ENCODE measurements around the gene BFSP1.

The BFSP1 gene

GRCh38 chr20:17495826-17496225, 35.4 kb downstream of the BFSP1 start:
- DNase-seq, result no peak

DNA sequence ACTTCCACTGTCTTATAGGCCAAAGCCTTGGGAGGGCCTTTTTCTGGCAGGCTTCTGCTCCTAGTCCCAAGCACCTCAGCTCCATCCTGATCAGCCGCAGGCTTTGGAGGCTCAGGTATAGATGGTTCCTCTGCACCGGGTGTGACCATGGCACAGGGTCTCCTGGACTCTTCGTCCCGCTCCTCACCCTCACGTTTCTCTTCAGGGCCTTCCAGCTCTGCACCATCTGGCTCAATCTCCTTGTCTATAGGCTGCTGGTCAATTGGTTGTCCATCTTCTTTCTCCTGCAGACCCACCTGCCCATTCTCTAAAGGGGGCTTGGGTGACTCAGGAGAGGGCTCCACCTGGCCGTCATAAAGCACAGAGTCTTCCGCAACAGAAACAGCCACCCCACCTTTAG, 37.0 kb downstream of the BFSP1 start:
- no peak for DNase-seq

DNA sequence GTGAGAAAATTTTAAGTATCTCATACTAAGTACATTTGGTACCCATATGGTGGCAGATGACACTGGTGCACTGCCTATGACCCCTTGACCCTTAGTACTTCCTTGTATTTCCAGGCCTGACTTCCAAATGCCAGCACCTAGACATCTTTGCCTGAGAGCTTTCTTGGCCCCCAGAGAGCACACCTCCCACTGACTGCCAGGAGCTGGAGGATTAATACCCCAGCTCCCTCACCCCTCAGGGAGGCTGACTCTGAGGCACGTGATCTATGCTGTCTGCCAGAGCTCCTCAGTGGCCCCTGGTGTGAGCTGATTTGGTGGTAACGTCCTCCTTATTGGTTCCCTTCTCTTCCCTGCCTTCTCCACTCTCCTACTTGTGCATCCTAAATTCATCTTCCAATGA, 38.0 kb downstream of the BFSP1 start:
- DNase-seq, result no peak

DNA sequence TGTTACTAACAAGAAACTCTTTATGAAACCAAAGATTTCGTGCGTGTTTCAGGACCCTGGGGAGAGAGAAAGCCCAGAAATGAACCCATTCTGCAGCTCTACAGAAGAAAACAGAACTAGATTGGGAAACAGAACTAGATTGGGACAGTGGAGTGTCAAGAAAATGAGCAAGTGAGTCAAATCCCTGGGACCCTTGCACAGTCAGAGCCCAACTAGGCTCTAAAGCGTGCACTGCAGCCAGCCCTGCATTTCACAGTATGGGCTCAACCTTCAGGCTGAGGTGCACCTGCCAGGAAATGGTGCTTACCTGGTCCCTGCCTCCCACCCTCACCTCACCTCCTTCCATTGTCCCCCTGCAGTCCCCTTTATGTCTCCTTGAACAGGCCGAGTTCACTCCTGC, 39.7 kb downstream of the BFSP1 start:
- DNase-seq, result no peak

DNA sequence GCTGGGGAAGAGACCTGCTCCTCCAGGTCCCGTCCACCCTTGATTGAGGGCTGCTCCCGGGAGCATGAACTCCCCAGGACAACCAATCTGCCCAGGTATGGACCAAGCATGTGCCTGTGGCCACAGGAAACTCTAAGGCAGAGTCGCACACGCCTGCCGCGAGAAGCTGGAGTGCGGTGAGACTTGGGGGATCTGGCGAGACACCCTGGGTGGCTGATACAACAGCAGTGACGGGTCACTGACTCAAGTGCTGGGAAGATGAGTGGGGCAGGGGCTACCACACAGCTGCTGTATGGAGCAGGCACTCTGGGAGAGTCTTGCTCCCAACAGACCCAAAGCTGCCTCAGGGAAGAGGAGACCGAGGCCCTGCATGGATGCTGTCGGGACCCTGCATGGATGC, 40.1 kb downstream of the BFSP1 start:
- no peak for DNase-seq

DNA sequence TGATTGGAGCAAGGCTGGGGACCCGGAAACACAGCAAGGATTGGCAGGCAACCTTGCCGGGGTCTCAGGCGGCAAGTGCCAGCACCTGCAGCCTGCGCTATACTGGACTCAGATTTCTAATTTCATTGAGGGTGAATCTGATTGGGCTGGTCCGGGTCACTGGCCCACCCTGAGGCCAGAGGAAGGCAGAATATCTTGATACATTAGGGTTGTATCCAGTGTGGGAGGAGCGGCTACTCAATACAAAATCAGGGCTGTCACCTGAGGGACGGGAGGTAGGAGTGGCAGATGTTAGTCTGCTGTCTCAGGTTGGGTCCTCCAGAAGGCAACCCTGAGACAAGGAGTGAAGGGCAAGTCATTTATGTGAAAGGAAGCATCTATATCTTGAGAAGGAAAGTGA, 40.7 kb downstream of the BFSP1 start:
- no peak for DNase-seq

DNA sequence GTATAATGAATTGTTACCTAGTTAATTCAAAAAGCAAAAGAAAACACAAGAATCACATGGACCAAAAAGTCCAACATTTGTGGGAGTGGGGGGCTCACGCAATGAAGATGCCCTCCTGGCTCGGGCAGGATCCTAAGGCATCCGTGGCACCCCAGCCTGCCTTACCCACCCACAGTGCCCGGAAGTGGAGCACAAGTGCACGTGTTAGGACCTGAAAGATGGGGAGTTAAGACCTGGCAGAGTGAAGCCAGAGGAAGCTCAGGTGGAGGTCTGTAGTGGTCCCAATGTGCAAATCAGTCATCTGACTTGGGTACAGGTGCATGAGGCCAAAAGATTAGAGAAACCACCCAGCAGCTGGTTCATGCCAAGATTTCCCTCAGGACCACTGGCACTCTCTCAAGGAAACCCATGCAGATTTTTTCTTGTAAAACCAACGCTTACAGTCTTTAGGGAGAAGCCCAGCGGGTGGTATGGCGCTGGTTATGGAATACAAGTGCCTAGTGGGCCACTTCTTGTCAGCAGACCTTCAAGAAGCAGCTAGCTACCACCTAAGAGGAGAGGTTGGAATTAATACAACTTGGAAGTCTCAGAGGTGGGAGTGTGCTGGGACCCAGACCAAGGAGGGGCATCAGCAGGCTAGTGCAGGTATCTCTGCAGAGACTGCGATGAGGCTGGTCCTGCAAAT, 42.1 kb downstream of the BFSP1 start:
- DNase-seq, result no peak

DNA sequence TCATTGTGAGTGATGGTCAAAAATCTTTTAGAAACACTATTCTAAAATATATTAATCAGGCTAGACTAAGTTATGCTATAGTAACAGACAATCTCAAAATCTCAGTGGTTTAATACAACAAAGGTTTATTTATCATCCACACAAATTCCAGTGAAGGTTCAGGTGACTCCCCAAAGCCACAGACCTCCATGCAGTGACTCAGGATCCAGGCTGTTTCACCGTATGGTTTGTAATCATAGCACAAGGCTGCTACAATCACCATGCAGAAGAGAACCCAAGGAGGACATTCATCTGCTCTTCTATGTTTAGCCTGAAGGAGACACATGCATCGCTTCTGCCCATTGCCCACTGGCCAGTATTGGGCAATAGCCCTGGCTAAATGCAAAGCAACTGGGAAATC, 46.2 kb downstream of the BFSP1 start:
- DNase-seq, result no peak

DNA sequence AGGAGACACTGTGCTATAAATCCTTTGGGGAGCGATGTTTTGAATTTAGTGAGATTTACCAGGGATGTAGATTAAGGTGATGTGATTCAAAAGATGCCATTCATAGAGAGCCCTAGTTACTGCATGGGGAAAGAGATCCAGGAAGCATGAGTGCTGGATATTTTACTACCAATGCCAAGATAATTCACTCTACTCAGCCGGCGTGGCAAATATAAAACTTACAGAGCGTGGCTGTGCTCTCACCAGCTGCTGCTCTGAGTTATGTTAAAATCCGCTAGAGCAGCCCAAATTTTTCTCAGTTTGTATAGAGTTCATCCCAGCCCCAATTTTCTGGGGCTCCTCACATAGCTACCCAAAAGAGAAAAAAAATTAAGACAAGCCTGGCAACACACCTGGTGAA, 48.6 kb downstream of the BFSP1 start:
- no peak for DNase-seq

- DNase-seq, result no peak
Measured at GRCh38 chr20:17481661-17482060, 49.5 kb downstream of the BFSP1 start.

- no peak for DNase-seq
Measured at GRCh38 chr20:17480696-17481095, 50.5 kb downstream of the BFSP1 start.

GRCh38 chr20:17479063-17479657, 52.0 kb downstream of the BFSP1 start:
- DNase-seq, result no peak

DNA sequence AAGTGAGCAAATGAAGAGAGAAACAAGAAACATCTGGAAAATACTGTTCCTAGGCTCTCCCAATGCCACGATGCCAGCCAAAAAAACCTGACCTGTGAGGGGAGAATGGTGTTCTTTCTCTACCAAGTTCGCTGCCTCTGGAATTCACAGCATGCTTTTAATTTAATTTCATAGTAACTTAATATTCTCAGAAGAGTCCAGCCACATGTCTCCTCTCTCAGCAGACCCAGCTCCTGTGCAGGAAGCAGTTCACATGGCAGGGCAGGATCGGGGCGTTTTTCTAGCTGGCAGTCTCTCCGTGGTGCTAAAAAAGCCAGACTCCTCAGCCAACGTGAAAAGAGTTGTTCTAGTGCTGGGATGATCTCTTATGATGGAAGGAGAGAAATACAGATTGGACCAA, 57.5 kb downstream of the BFSP1 start:
- DNase-seq, result no peak

DNA sequence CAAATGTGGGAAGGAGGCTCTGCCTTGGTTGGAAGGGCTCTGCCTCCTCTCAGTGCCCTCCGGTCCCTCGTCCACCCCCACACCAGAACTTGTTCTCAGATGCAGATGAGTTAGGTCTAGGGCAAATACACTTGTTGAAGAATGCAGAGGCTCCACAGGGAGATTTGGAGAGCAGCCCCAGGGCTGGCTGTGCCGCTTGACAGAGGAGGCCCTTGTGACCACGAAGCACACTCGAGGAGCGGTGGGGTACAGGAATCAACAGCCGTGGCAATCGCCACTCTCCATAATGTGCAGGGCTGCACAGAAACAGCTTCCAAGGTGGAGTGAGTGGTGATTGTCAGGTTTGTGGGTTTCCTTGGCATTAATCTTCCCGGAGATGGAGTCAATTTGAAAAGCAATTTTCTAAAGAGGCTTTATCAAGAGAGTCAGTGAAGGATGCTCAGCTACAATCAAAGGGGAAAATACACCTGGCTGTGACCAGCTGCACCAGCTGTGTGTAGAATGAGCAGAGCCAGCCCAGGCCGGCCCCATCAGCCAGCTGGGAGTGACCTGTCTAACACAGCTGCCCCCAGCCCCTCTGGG, 59.5 kb downstream of the BFSP1 start:
- no peak for DNase-seq

GRCh38 chr20:17470973-17471372, 60.2 kb downstream of the BFSP1 start:
- DNase-seq, result no peak

DNA sequence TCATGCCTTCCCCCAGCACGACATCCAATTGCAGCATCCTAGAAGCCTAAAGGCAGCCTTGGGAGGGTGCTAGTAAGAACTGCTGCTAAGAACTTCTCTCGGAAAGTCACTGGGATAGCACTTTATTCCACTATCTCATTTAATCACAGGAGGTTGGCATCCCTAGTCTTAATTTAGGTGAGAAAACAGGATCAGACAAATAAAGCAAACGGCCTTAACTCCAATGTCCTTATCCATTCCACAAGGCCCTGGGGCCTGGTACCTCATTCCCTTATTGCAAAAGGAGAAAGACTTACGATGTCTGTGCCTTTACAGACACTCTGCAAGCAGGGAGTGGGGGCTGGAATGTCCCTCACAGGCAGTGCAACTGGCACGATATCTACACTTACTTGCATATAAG, 60.7 kb downstream of the BFSP1 start:
- DNase-seq, result no peak

DNA sequence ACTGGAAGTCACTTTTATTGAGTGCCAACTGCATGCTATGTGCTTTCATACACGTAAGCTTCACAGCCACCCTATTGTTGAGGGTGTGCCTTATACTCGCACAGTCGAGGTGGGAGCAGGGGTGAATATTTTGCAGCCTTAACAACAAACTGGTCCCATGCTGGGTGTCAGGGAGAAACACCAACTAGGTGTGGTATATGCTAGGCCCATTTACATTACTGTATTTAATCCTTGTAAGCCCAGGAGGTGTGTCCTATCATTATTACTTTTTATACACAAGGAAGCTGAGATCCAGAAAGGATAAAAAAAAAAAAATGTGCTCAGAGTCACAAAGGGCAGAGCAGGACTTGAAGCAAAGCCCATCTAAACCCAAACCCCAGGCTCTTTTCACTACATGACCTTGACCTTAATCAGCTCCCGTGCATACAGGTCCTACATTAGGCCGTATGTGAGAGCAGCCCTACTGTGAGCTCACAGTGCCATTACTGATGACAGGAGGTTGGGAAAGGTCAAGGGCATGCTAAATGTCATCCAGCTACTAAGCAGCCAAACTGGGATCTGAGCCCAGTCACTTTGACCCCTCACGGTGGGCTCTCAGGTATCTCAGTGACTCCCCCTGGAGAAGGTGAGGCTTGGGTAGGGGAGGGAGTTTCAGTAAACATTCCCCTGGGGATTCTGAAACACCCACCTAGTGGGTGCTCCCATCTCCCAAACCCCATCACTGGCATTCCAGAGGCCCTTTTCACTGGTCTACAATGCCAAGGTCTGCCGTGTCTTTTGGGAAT, 61.7 kb downstream of the BFSP1 start:
- no peak for DNase-seq

- DNase-seq, result no peak
Measured at GRCh38 chr20:17468073-17468840, 62.9 kb downstream of the BFSP1 start.

- no peak for DNase-seq
Measured at GRCh38 chr20:17467120-17467655, 64.0 kb downstream of the BFSP1 start.

- no peak for DNase-seq
Measured at GRCh38 chr20:17466641-17467040, 64.5 kb downstream of the BFSP1 start.

- no peak for DNase-seq
Measured at GRCh38 chr20:17465236-17465635, 65.9 kb downstream of the BFSP1 start.

- DNase-seq, result no peak
Measured at GRCh38 chr20:17463711-17464110, 67.5 kb downstream of the BFSP1 start.

DNA sequence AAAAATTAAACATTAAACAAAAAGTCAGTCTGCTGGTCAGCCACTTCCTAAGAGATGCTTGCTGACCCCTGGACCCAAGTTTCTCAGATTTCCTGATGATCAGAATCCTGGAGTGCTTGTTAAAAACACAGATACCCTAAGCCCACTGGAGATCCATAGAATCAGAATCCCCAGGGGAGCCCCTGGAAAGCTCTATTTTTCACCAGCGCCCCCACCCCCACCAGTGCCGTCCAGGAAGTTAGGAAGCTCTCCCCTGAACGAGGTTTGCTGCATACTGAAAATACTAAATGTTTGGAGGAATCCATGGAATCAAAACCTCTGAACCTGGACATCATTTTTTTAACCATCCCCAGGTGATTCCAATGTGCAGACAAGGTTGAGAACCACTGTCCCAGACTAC, 69.2 kb downstream of the BFSP1 start:
- no peak for DNase-seq

Data from bone marrow (tissue), 2 donors.